Thoracic aorta (tissue), 2 donors: ENCODE measurements around the gene SSBP4. TPM values are rescaled to one million over a fixed set of nuclear protein-coding genes. Genes with fewer than 3 reads are reported as not detected.

Experiments used
- ATAC-seq: fragments of 150-250 bp; one replicate; pipeline ENCODE4 v1.8.0; 2017; ENCODE audit warnings: low read depth; ENCODE audit not compliant: insufficient number of reproducible peaks, low FRiP score
- DNase-seq: peaks from one replicate; pipeline ENCODE4 v3.0.0-alpha.2; 2020; ENCODE audit warnings: low spot score
- H3K27ac ChIP-seq, 2 donors: fragments of 200-600 bp; sonication (generic); 1 replicate in 1 of 2; 2 replicates in 1 of 2; pipeline ENCODE4 v1.5.1; 2016; ENCODE audit warnings: mild to moderate bottlenecking in 2 of 2, moderate library complexity in 2 of 2
- H3K27me3 ChIP-seq: fragments of 200-600 bp; sonication (generic); replicated peaks from 2 replicates; pipeline ENCODE4 v1.6.0; 2016; ENCODE audit warnings: mild to moderate bottlenecking; ENCODE audit not compliant: insufficient read depth
- H3K36me3 ChIP-seq: fragments of 200-600 bp; sonication (generic); one replicate; pipeline ENCODE4 v1.5.1; 2016
- H3K4me1 ChIP-seq, 2 donors: fragments of 200-600 bp; sonication (generic); 1 replicate in 1 of 2; 2 replicates in 1 of 2; pipeline versions ENCODE4 v1.5.1 to v1.6.0; 2016; ENCODE audit warnings: low read depth in 2 of 2, mild to moderate bottlenecking in 1 of 2; ENCODE audit not compliant: control insufficient read depth in 1 of 2
- H3K4me3 ChIP-seq: fragments of 200-600 bp; sonication (generic); 2 replicates; pipeline ENCODE4 v1.5.1; 2016; ENCODE audit warnings: mild to moderate bottlenecking
- H3K9me3 ChIP-seq: fragments of 200-600 bp; sonication (generic); 2 replicates; pipeline ENCODE4 v1.5.1; 2016
- total RNA-seq, 2 donors: library from RNA; depleted of rRNA; stranded (reverse); fragments of >200 nt; gene quantifications; one replicate each; pipeline versions ENCODE4 v1.1.0 to v1.2.3, GENCODE V29; 2016
- TF ChIP-seq, protein P1 (sequence below): fragments of 200-600 bp; sonication (generic); IDR thresholded peaks from one replicate; pipeline ENCODE4 v1.5.1; 2019; ENCODE audit warnings: antibody characterized with exemption

SSBP4 gene
- total RNA-seq, 2 donors from 2014 or later, result 87.7 to 94.9 TPM

GRCh38 chr19:18441804-18442788, 22.9 kb downstream of the SSBP4 start:
- H3K36me3 ChIP-seq, result peaks cover 33% of the 10 kb centered on the region
- TF ChIP-seq, protein P1, sequence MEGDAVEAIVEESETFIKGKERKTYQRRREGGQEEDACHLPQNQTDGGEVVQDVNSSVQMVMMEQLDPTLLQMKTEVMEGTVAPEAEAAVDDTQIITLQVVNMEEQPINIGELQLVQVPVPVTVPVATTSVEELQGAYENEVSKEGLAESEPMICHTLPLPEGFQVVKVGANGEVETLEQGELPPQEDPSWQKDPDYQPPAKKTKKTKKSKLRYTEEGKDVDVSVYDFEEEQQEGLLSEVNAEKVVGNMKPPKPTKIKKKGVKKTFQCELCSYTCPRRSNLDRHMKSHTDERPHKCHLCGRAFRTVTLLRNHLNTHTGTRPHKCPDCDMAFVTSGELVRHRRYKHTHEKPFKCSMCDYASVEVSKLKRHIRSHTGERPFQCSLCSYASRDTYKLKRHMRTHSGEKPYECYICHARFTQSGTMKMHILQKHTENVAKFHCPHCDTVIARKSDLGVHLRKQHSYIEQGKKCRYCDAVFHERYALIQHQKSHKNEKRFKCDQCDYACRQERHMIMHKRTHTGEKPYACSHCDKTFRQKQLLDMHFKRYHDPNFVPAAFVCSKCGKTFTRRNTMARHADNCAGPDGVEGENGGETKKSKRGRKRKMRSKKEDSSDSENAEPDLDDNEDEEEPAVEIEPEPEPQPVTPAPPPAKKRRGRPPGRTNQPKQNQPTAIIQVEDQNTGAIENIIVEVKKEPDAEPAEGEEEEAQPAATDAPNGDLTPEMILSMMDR, result no peak
- H3K4me1 ChIP-seq, result peaks cover 8 to 37% of the 10 kb centered on the region in 2 donors
- no peak overlapping the region for H3K27ac ChIP-seq
- DNase-seq (no peak), ATAC-seq (no peak)
- H3K4me3 ChIP-seq, result no peak overlapping the region
- no peaks in the 10 kb centered on the region for H3K9me3 ChIP-seq
- H3K27me3 ChIP-seq, result no peaks in the 10 kb centered on the region

DNA sequence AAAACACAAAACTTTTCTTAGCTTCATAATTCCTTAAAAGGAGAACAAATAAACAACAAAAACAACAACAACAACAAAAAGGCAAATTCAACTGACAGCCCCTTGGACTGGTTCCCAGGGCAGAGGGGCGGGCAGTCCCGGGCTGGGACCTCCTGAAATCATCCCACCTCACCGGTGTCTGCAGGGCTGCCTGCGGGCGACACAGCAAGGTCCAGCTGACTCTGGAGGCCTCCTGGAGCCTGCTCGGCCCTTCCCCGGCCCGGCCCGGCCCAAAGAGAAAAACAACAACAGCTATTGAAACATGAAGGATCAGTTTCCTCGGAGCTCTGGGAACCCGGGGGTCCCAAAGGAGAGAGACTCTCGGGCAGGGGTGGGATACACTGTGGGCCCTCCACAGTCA, 23.7 kb downstream of the SSBP4 start:
- peaks cover 34% of the 10 kb centered on the region for H3K36me3 ChIP-seq
- no peaks in the 10 kb centered on the region for H3K27me3 ChIP-seq
- H3K4me3 ChIP-seq, result no peak overlapping the region
- no peak overlapping the region for H3K27ac ChIP-seq
- H3K4me1 ChIP-seq, result peaks cover 8 to 36% of the 10 kb centered on the region in 2 donors
- TF ChIP-seq, protein P1, result no peak
- ATAC-seq (no peak), DNase-seq (no peak)
- H3K9me3 ChIP-seq, result no peaks in the 10 kb centered on the region

- ATAC-seq, result no peak
- peaks cover 5 to 32% of the 10 kb centered on the region in 2 donors for H3K4me1 ChIP-seq
- no peak overlapping the region for H3K27ac ChIP-seq
- no peaks in the 10 kb centered on the region for H3K9me3 ChIP-seq
- no peaks in the 10 kb centered on the region for H3K27me3 ChIP-seq
- peaks cover 39% of the 10 kb centered on the region for H3K36me3 ChIP-seq
- TF ChIP-seq, protein P1, result no peak
- no peak overlapping the region for H3K4me3 ChIP-seq
- DNase-seq, result no peak
Observed at GRCh38 chr19:18443406-18443805, 24.2 kb downstream of the SSBP4 start.

DNA sequence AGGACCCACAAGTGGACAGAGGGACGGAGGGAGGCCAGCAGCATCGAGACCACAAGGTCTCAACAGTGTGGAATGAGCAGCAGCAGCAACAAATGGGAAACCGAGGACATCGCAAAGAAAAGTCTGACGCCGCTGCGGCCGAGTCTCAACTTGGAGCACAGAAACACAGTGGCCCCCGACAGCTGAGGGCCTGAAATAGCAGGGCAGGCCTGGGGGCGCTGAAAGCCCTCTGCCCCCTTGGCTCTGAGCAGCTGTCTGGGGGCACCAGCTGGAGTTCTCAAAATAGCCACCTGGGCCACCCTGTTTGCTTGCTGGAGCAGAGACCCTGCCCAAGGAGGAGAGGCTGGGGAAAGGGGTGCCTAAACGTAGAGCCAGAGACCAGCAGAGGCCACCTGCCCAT, 24.6 kb downstream of the SSBP4 start:
- Histone ChIP-seq H3K9me3 (no peaks in the 10 kb centered on the region), H3K27ac (no peak overlapping the region), H3K27me3 (no peaks in the 10 kb centered on the region), H3K4me1 (peaks cover 3 to 28% of the 10 kb centered on the region in 2 donors), H3K4me3 (no peak overlapping the region), H3K36me3 (peaks cover 43% of the 10 kb centered on the region)
- TF ChIP-seq, protein P1, result no peak
- no peak for DNase-seq
- ATAC-seq, result no peak

DNA sequence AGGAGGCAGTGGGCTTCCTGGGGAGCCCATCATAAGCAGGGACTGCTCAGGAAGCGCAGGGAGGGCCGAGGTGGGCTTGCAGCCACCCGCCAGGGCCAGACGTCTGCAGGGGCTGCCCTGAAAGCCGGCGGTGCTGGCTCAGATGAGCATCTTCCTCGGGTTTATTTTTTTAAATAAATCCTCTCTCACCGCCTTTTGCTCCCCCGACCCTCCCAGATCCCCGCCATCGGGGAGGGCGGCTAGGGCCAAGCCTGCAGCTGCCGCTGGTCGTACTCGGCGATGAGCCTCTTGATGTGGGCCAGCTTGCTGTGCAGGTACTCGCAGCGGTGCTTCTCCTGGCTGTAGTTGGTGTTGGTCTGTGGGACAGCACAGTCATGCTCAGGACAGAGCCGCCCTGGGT, 25.3 kb downstream of the SSBP4 start:
- Histone ChIP-seq H3K27me3 (no peaks in the 10 kb centered on the region), H3K9me3 (no peaks in the 10 kb centered on the region), H3K4me3 (no peak overlapping the region), H3K4me1 (peaks cover 0 to 21% of the 10 kb centered on the region in 2 donors), H3K27ac (no peak overlapping the region), H3K36me3 (peaks cover 48% of the 10 kb centered on the region)
- DNase-seq (no peak), ATAC-seq (no peak)
- TF ChIP-seq, protein P1, result no peak
